MV-4-11 (cell line): Measurements from ENCODE around the gene SERPINB4.
"Not testable (repeated sequence)": the region's sequence is repeated elsewhere in the genome, so short reads cannot be mapped to it uniquely, and the experiment has no call there.

Source experiments
- DNase-seq: peaks from one replicate; lab custom pipeline; 2025; lab: John Stamatoyannopoulos, UW

Gene SERPINB4

GRCh38 chr18:63644142-63644541, at the start of gene SERPINB4:
Gene SERPINB4, minus strand, starts transcription at chr18:63644256. Its CDS starts 679 bp downstream, at chr18:63643577.
- not testable (repeated sequence) for DNase-seq

DNA sequence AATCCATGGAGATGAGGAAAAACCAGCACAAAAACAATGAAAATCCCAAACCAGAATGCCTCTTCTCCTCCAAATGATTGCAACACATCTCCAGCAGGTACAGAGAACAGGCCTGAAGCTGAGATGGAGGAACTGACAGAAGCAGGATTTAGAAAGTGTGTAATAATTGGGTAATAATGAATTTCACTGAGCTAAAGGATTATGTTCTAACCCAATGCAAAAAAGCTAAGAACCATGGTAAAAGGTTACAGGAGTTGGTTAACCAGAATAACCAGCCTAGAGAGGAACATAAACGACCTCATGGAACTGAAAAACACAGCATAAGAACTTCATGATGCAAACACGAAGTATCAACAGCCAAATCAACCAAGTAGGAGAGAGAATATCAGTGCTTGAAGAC, 45.0 kb upstream of the SERPINB4 start:
- peak; percentile 33 for DNase-seq

DNA sequence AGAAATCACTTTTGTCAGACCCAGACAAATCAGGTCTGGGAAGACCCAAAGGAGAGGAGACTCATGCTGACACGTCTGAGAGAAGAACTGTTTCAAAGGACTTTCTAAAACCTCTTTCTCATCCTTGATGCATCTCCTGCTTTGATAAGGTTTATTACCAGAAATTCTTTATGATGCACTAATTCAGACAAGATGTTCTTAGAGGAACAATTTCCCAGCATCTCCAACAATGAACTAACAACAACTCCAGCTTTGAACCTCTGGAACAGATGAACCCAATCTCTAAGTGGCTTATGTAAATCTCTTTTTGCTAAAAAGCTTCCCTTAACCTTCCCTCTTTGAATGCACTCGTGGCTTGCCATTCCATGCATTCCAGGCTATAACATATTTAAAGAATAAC, 42.8 kb upstream of the SERPINB4 start:
- no peak for DNase-seq

DNA sequence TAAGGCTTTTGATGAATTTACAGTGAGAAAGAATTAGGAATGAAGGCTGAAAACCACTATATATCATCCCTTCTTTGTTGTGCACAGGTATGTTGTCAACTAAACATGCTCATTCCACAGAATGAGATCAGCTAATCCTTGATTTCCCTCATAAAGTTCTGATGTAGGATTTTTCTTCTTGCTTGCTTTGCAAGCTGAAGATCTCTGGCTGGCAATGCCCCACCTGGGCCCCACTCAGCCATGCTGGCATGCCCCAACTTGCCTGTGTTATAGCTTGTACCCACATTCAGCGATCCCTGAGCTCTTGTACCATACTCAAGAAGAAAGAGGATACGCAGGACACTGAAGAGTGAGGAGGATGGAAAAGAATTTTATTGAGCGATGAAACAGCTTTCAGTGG, 40.7 kb upstream of the SERPINB4 start:
- no peak for DNase-seq

- no peak for DNase-seq
Observed at GRCh38 chr18:63683890-63684289, 39.8 kb upstream of the SERPINB4 start.

DNA sequence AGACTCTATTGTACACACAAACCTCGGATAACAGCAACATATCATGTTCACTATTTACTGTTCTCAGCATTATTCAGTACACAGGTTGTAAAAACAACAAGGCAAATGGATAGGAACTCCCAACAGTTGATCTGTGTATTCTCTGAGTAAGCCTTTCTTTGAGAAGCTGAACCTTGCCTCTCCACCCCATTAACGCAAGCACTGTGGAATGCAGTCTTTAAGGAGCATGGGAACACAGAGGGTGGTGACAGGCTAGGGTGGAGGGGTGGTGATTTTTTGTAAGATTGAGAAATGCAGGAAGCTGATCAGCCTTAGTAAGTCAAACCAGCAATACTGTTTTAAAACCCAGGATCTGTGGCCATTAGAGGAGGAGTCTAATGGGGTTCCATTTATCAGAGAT, 39.1 kb upstream of the SERPINB4 start:
- no peak for DNase-seq

GRCh38 chr18:63681449-63682340, 37.6 kb upstream of the SERPINB4 start:
- no peak for DNase-seq

DNA sequence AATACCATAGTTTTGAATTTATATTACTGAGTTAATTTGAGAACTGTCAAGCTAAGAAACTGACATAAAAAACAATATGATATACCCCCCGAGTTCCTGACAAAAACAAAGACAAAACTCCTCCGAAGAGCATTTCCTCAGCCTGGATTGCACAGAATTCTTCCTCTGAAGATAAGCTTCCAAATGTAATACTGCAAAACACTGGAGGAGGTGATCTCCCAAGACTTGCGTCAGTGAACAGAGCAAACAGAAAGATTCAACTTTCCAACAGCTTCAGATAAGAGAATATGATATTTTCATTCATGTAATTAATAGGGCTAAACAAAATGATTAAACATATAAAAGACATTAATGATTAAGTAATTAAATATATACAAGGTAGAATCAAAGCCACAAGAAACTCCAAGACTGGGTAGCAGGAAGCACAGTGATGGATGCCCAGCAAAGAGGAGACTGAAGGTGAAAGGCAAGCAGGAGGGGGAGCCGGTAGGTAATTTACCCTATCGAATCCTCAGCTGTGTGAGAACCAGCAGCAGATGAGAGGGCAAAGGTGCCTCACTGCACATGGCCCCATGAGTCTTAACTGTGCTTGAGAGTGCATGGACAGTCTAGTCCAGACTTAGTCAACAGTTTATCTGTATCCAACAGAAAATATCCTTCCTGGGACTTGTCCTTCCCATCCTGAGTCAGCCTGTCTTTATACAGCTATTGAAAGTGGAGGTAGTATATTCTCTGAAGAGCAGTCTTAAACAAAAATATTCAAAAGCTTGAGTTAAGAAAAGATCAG, 36.0 kb upstream of the SERPINB4 start:
- no peak for DNase-seq

DNA sequence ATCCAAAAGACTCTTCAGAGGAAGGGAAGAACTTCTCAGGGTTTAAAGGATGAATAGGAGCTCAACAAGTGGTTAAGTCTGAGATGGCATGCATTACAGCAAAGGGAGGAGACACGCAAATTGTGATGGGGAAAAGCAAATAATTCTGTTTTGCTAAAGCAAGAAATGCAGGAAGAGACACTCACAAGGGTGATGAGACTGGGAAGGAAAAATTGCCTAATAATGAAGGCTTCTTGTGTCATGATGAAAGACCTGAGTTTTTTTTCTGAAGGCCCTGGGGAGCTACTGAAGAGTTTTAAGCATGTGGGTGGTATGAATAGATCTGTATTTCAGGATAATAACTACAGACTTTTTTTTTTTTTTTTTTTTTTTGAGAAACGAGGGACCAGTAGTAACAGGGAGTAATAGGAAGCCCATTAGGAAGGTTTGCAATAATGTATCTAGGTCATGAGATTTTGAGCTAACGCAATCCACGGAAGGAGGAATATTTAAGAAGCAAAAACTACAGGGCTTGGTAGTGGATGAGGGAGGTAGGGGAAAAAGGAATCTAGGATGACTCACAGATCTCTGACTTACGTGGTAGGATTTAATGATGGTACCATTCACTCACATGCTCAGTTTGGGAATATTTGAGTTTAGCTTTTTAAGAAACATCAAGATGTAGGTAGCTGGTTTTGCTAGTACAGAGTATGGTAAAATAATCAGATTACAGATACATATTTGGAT, 33.6 kb upstream of the SERPINB4 start:
- DNase-seq: peak; percentile 53

GRCh38 chr18:63676526-63677323, 32.7 kb upstream of the SERPINB4 start:
- peak; percentile 43 for DNase-seq

DNA sequence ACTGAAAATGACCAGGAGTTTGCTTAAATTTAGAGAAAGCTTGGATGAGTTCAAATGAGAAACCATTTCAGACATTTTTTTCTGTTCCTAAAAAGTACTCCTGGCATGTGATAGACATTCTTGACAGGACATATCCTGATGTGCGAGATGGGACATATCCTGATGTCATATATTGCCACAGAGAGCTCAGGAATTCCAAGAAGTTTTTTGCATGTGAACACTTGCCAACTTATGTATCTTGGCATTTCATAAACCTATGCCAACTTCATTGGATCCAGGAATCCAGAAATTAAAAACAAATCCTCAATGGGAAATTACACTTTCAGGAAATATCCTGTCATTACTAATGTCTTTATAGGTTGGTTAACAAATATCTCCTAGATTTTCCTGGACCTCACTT, 20.5 kb upstream of the SERPINB4 start:
- no peak for DNase-seq

- DNase-seq: not testable (repeated sequence)
Observed at GRCh38 chr18:63661750-63662149, 17.7 kb upstream of the SERPINB4 start, which contains the start of gene SERPINB3. Gene SERPINB3, minus strand, starts transcription at chr18:63661893. Its CDS starts 677 bp downstream, at chr18:63661216.

DNA sequence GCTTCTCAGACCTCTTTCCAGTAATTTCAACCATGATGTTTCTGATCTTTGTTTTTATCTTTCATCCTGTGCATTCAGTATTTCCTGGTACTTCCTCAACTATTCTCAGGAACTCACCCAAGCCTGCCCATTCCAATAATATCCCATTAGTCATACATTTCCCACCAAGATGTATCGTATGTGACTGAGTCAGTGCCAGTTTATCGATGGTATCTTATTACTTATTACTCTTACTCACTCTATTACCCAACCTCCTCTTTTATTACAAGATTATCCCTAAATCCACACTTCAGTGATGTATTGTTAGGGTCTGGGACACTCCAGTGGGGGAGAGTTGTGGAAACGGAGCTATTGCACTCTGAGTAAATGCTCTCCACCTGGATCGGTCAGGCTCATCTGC, 14.9 kb upstream of the SERPINB4 start:
- DNase-seq: not testable (repeated sequence)

GRCh38 chr18:63650271-63650670, 6.2 kb upstream of the SERPINB4 start:
- DNase-seq: not testable (repeated sequence)

DNA sequence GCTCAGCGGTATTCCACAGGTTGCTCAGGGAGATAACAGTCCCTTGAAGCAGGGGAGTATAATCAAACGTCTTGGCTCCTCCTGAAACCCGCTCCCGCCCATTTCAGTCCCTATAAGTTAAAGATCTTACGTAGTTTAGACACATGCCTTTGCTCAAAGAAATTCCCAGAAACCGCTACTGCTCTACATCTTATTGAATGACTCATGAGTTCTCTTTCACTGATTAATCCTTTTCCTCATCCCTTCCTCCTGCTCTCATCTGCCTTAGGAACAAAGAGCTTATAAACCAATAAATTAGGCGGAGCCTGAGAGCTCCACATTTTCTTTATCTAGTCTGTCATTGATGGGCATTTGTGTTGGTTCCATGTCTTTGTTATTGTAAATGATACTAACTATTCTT, 4.2 kb upstream of the SERPINB4 start:
- no peak for DNase-seq

DNA sequence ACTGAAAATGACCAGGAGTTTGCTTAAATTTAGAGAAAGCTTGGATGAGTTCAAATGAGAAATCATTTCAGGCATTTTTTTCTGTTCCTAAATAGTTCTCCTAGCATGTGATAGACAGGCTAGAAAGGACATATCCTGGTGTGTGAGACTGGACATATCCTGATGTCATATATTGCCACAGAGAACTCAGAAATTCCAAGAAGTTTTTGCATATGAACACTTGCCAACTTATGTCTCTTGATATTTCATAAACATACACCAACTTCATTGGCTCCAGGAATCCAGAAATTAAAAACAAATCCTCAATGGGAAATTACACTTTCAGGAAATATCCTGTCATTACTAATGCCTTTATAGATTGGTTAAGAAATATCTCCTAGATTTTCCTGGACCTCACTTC, 2.9 kb upstream of the SERPINB4 start:
- no peak for DNase-seq

DNA sequence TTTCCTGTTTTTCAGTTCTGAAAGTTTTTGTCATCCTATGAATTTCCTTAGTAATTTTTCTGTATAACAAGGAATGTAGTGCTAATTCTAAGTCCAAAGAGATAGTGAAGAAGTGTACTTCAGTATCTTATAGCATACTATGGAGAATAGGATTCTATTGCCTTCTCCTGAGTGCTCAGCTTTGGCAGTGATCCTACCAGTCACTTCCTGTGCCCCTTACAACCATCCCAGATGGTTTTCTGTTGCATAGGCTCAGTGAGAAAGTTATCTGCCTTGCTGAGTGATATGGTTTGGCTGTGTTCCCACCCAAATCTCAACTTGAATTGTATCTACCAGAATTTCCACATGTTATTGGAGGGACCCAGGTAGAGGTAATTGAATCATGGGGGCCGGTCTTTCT, 638 bp upstream of the SERPINB4 start:
- not testable (repeated sequence) for DNase-seq

DNA sequence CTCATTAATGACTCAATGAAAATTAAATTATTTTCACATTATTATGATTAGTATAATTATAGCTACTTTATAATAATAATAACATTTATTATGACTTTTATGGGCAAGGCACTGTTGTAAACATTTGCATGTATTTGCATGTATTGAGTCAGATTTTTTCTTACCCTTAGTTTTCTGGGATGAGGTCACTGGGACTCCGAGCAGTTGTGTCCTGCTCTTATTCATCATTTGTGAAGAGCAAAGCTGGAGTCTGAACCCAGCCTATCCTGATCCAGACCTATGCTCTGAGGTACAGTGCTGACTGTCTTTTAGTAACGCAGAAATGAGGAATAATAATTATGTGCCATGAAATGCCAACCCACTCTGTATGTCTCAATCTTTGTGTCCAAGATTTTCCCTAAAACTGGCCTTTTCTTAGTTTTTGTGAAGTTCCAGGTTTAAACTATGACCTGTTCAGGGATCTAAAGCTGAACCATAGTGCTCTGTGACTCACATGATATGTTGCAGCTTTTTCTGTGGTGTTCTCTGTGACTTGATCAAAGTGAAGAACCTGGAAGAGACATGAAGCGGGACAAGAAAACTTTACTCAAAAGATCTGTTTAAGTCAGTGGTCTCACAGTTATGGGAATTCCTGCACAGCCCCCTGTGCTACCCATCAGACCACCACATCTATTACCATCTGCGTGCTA, 1.2 kb downstream of the SERPINB4 start:
- not testable (repeated sequence) for DNase-seq

- not testable (repeated sequence) for DNase-seq
Observed at GRCh38 chr18:63641157-63641680, 2.8 kb downstream of the SERPINB4 start.

DNA sequence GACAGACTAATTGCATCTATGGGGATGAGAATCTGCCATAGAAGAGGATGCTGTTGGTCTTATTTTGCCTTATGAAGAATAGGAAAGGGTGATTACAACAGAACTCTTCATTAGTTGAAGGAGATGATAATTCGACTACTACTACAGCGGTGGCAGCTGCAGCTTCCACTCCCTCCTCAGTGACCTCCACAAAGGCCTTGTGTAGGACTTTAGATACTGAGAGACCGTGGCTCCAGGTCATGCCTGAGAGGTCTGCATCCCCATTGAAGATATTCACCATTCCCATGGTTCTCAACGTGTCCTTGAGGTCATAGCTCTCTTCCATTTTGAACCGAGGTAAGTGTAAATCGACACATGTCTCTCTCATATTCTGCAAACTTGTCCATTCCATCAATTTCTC, 6.4 kb downstream of the SERPINB4 start:
- DNase-seq: no peak
